Measurements from ENCODE around the gene CCDC24.

Gene CCDC24

DNA sequence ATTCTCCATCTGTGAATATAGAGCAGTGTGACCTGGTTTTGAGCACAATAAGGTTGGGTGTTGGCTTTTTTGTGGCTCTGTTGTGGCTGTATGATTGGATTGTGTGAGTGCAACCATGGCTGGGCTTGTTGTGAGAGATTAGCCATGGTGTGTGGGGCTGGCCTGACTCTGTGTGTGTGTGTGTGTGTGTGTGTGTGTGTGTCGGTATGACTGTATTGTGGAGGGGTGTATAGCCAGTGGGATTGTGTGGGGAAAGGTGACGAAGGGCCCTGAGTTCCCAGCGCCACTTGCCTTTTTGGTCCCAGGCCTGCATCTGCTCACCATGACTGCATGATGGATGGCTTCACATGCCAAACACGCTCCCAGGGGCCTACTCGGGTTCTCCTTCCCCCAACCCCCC lies 45.8 kb downstream of the CCDC24 start:
- in situ Hi-C loops (cut with MboI; ENCODE audit: low sequenced_read_pairs), result no loop called here

DNA sequence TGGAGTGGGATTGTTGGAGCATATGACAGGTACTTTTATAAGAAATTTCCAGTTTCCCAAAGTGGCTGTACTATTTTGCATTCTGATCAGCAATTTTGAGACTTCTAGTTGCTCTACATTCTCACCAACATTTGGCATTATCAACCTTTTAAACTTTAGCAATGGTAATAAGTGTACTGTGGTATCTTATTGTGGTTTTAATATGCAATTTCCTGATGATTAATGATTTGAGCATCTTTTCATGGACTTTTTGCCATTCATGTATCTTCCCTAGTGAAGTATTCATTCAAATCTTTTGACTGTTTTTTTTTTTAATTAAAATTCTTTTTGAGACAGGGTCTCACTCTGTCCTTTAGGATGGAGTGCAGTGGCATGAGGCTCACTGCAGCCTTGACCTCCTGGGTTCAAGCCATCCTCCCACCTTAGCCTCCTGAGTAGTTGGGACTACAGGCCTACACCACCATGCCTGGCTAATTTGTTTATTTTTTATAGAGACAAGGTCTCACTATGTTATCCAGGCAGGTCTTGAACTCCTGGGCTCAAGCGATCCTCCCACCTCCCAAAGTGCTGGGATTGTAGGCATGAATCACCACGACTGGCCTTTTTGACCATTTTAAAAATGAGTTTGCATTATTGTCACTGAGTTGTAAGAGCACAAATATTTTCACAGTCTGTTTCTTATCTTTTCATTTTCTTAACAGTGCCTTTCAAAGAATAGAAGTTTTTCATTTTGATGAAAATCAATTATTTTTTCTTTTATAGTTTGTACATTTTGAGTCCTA lies 47.7 kb downstream of the CCDC24 start:
- in situ Hi-C loops (cut with MboI; ENCODE audit: low sequenced_read_pairs), result no loop called here

DNA sequence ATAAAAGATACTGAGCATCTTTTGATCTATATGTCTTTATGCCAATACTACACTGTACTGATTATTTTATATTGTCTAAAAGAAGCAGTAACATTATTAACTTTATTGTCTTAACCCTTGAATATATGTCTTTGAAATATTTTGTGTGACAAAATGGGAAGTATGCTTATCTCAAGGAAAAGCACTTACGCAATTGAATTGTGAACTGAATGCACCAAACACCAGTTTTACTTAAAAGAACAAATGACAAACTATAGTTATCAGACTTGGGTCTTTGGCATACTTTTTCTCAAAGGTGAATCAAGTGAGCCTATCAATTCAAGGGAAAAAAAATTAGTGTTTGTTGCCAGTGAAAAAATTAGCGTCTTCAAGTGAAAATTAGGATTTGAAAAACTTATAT lies 49.0 kb downstream of the CCDC24 start:
- in situ Hi-C loops (cut with MboI; ENCODE audit: low sequenced_read_pairs), result no loop called here

DNA sequence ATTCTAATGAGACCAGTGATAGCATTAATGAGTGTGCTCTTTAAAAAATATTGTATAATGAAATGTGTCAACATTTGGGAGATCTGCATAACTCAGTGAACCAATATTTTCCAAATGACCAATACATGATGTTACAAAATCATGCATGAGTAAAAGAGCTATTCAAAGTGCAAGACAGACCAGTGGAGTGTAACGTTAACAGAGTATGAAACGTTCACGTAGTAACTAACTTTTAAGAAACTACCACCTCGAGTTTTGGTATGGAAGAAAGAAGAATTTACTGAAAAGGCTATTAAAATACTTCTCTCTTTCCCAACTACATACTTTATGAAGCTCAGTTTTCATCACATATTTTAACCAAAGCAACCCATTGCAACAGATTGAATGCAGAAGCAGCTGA lies 49.4 kb downstream of the CCDC24 start:
- in situ Hi-C loops (cut with MboI; ENCODE audit: low sequenced_read_pairs), result no loop called here

DNA sequence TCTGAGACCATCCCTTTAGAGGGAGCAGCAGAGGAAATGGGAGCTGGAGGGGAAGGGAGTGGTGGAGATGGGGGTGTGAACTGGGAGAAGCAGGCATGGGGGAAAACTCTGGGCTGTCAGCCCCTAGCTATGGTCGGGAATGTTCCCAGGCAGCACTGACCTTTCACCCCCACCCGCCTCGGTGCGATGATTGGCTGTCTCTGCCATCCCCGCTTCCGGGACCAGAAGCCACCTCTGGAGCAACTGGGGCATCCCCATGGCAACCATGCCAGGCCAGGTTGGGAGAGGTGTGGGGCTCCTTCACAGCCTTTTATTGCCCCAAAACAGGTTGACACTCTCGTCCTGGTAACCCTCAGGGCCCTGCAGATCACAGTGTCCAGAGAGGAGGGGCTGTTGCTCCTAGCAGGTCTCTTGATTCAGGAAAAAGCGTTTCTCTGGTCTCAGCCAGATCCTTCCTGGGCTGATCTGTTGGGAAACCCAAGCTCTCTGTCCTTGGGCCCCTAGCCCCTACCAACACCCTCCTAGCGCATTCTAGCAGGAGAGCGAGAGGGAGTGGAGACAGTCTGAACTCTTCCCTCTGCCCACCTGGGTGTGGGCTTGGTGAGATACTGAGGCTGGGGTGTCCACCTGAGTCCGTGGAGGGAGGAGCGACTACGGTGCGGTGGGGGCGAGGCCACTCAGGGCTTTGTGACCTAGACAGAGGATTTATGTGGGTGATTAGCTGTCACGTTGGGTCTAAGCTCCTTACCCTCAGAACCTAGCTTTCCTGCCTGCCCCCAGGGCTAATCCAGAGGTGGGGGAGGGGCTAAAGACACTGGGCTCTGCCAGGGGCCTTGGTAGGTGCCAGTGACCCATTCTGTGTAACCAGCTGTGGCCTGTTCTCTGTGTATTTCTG lies 52.0 kb downstream of the CCDC24 start:
- in situ Hi-C loops (cut with MboI; ENCODE audit: low sequenced_read_pairs), result no loop called here

DNA sequence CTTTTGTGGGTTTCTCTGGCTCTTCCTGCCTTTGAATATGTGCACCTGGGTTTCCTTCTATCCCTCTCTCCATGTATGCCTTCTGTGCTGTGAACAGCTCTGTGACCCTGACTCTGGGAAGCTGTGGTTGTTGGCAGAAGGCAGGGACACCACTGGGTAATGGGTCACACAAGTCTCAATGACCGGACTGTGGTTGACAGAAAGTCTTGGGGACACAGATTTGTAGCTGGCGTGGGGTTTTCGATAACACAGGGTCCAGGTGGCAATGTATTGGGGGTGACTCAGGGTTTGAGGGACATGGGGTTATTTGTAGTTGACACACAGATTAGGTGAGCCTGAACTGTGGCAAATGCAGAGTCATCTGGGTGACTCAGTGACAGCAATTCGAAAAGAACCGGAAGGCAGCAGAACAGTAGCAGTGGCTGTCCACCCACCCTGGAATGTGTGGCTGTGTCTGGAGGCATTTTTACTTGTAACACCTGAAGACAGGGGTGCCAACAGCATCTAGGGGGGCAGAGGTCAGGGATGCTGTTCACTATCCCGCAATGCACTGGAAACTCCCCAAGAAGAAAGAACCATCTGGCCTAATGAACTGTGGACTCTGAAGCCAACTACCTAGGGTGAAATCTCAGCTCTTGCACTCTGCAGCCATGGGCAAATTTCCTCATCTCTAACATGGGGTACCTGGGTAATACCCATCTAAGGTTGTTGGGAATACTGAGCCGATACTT lies 52.8 kb downstream of the CCDC24 start:
- in situ Hi-C loops (cut with MboI; ENCODE audit: low sequenced_read_pairs), result no loop called here

DNA sequence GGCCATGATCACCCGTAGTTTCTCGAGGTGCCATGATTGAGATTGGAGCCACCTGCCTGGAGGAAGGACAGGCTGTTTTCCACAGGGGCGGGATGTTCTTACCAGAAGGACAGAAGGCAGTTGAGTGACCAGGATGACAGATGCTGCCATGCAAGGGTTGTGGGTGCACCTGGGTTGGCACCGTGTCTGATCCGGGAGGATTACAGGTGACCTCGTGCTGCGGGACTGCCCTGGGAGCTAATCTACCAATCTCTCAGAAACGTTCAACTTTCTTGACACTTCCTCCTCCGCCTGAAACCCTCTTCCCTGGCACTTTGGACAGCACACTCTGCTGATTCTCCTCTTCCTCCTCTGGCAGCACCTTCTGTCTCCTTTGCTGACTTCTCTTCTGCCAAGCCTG lies 53.7 kb downstream of the CCDC24 start:
- in situ Hi-C loops (cut with MboI; ENCODE audit: low sequenced_read_pairs), result no loop called here

Data from HL-60/S4 treated with retinoic acid at 250 ng/mL for 4 days and 3 days (cell line).